Measurements from ENCODE around the gene EFNB1.

Gene EFNB1

GRCh38 chrX:68831405-68832100 is 2.7 kb downstream of the EFNB1 start:
- no peak for TF ChIP-seq JUND (IDR thresholded peaks at IDR 0.05; ENCODE audit: low read depth)
- DNase-seq (ENCODE audit: low read depth in 1 of 2, low spot score in 1 of 2), result no peak
- in situ Hi-C loops (cut with HindIII; ENCODE audit: low pct_unique_long_range_greater_than_20kb, low sequenced_read_pairs), result no loop called here

GRCh38 chrX:68832101-68832416 is 3.2 kb downstream of the EFNB1 start:
- in situ Hi-C loops (cut with HindIII; ENCODE audit: low pct_unique_long_range_greater_than_20kb, low sequenced_read_pairs), result no loop called here
- no peak for TF ChIP-seq JUND (IDR thresholded peaks at IDR 0.05; ENCODE audit: low read depth)
- no peak for DNase-seq (ENCODE audit: low read depth in 1 of 2, low spot score in 1 of 2)

GRCh38 chrX:68832516-68833447 is 4.0 kb downstream of the EFNB1 start:
- in situ Hi-C loops (cut with HindIII; ENCODE audit: low pct_unique_long_range_greater_than_20kb, low sequenced_read_pairs), result no loop called here
- TF ChIP-seq JUND (IDR thresholded peaks at IDR 0.05; ENCODE audit: low read depth), result no peak
- DNase-seq (ENCODE audit: low read depth in 1 of 2, low spot score in 1 of 2), result no peak

GRCh38 chrX:68833448-68833805 is 4.6 kb downstream of the EFNB1 start:
- DNase-seq (ENCODE audit: low read depth in 1 of 2, low spot score in 1 of 2), result no peak
- in situ Hi-C loops (cut with HindIII; ENCODE audit: low pct_unique_long_range_greater_than_20kb, low sequenced_read_pairs), result no loop called here
- TF ChIP-seq JUND (IDR thresholded peaks at IDR 0.05; ENCODE audit: low read depth), result no peak

DNA sequence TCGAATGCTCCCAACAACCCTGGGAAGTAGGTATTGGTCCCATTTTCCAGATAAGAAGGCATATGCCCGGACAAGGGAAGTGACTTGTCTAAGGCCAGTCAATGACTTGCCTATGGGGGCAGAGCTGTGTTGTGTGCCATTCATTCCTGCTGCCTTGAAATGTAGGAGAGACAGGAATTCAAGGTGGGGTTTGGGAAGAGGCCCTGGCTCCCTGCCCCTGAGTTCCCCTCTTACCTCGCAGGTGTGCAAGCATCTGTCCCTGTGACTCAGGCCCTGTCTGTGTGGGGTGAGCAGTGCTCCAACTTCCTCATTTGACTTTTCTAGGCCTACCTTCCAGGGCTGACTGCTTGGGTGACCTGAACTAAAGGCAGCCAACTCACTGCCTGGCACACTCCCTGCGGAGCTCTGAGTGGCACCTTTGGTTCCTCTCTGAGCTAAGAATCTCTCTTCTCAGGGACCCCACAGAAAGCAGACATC is 5.1 kb downstream of the EFNB1 start:
- TF ChIP-seq JUND (IDR thresholded peaks at IDR 0.05; ENCODE audit: low read depth), result no peak
- DNase-seq (ENCODE audit: low read depth in 1 of 2, low spot score in 1 of 2), result no peak
- in situ Hi-C loops (cut with HindIII; ENCODE audit: low pct_unique_long_range_greater_than_20kb, low sequenced_read_pairs), result no loop called here

GRCh38 chrX:68834371-68835103 is 5.7 kb downstream of the EFNB1 start:
- no peak for TF ChIP-seq JUND (IDR thresholded peaks at IDR 0.05; ENCODE audit: low read depth)
- in situ Hi-C loops (cut with HindIII; ENCODE audit: low pct_unique_long_range_greater_than_20kb, low sequenced_read_pairs), result no loop called here
- DNase-seq (ENCODE audit: low read depth in 1 of 2, low spot score in 1 of 2), result no peak

GRCh38 chrX:68835104-68835442 is 6.3 kb downstream of the EFNB1 start:
- no peak for TF ChIP-seq JUND (IDR thresholded peaks at IDR 0.05; ENCODE audit: low read depth)
- in situ Hi-C loops (cut with HindIII; ENCODE audit: low pct_unique_long_range_greater_than_20kb, low sequenced_read_pairs), result no loop called here
- no peak for DNase-seq (ENCODE audit: low read depth in 1 of 2, low spot score in 1 of 2)

- in situ Hi-C loops (cut with HindIII; ENCODE audit: low pct_unique_long_range_greater_than_20kb, low sequenced_read_pairs), result no loop called here
- TF ChIP-seq JUND (IDR thresholded peaks at IDR 0.05; ENCODE audit: low read depth), result no peak
- no peak for DNase-seq (ENCODE audit: low read depth in 1 of 2, low spot score in 1 of 2)
Measured at GRCh38 chrX:68835468-68835867, 6.6 kb downstream of the EFNB1 start.

- in situ Hi-C loops (cut with HindIII; ENCODE audit: low pct_unique_long_range_greater_than_20kb, low sequenced_read_pairs), result no loop called here
- TF ChIP-seq JUND (IDR thresholded peaks at IDR 0.05; ENCODE audit: low read depth), result no peak
- DNase-seq (ENCODE audit: low read depth in 1 of 2, low spot score in 1 of 2), result no peak
Measured at GRCh38 chrX:68837119-68837518, 8.3 kb downstream of the EFNB1 start.

GRCh38 chrX:68838571-68838910 is 9.7 kb downstream of the EFNB1 start:
- DNase-seq (ENCODE audit: low read depth in 1 of 2, low spot score in 1 of 2), result no peak
- in situ Hi-C loops (cut with HindIII; ENCODE audit: low pct_unique_long_range_greater_than_20kb, low sequenced_read_pairs), result no loop called here
- no peak for TF ChIP-seq JUND (IDR thresholded peaks at IDR 0.05; ENCODE audit: low read depth)

- TF ChIP-seq JUND (IDR thresholded peaks at IDR 0.05; ENCODE audit: low read depth), result no peak
- DNase-seq (ENCODE audit: low read depth in 1 of 2, low spot score in 1 of 2), result no peak
- in situ Hi-C loops (cut with HindIII; ENCODE audit: low pct_unique_long_range_greater_than_20kb, low sequenced_read_pairs), result no loop called here
Measured at GRCh38 chrX:68839771-68840170, 10.9 kb downstream of the EFNB1 start.

GRCh38 chrX:68840256-68840655 is 11.4 kb downstream of the EFNB1 start:
- no peak for DNase-seq (ENCODE audit: low read depth in 1 of 2, low spot score in 1 of 2)
- in situ Hi-C loops (cut with HindIII; ENCODE audit: low pct_unique_long_range_greater_than_20kb, low sequenced_read_pairs), result no loop called here
- TF ChIP-seq JUND (IDR thresholded peaks at IDR 0.05; ENCODE audit: low read depth), result no peak
